GM23338 (cell line): ENCODE measurements around the gene BCR. TPM values are rescaled to one million over a fixed set of nuclear protein-coding genes. Genes with fewer than 3 reads are reported as not detected.
A peak's percentile ranks its signal among the peaks of the same experiment; 100 is the strongest.

Source experiments
- ATAC-seq: fragments of 200-7000 bp; cut with Tn5 transposase; 3 replicates; pipeline ENCODE4 v1.9.1; 2020
- DNase-seq: peaks from one replicate; pipeline ENCODE4 v3.0.0-alpha.2; 2015; ENCODE audit warnings: low spot score
- H2AFZ ChIP-seq: fragments of 200-600 bp; sonication (generic); 2 replicates; pipeline ENCODE4 v1.8.0; 2016; ENCODE audit warnings: antibody characterized with exemption, mild to moderate bottlenecking, moderate library complexity
- H3F3A ChIP-seq: fragments of 200-600 bp; sonication (generic); replicated peaks from 2 replicates; pipeline ENCODE4 v1.8.0; 2017; ENCODE audit warnings: antibody characterized with exemption, mixed run types, low read depth
- H3K27ac ChIP-seq: fragments of 200-600 bp; sonication (generic); 2 replicates; pipeline ENCODE4 v1.6.1; 2016; ENCODE audit warnings: low read depth
- H3K27me3 ChIP-seq: fragments of 200-600 bp; sonication (generic); 2 replicates; pipeline ENCODE4 v1.8.0; 2016; ENCODE audit warnings: mild to moderate bottlenecking, mixed run types, moderate library complexity; ENCODE audit not compliant: insufficient read depth
- H3K36me3 ChIP-seq: fragments of 200-600 bp; sonication (generic); 2 replicates; pipeline ENCODE4 v1.8.0; 2016; ENCODE audit warnings: mild to moderate bottlenecking; ENCODE audit not compliant: insufficient read depth
- H3K4me1 ChIP-seq: fragments of 200-600 bp; sonication (generic); 2 replicates; pipeline ENCODE4 v1.8.0; 2016; ENCODE audit warnings: mild to moderate bottlenecking, moderate library complexity; ENCODE audit not compliant: insufficient read depth
- H3K4me2 ChIP-seq: fragments of 200-600 bp; sonication (generic); 2 replicates; pipeline ENCODE4 v1.7.1; 2017; ENCODE audit warnings: mixed run types
- H3K4me3 ChIP-seq: fragments of 200-600 bp; sonication (generic); 2 replicates; pipeline ENCODE4 v1.6.1; 2016; ENCODE audit warnings: mixed run types
- H3K79me2 ChIP-seq: fragments of 200-600 bp; sonication (generic); replicated peaks from 2 replicates; pipeline ENCODE4 v1.8.0; 2017; ENCODE audit warnings: mild to moderate bottlenecking; ENCODE audit not compliant: insufficient read depth
- H3K9me2 ChIP-seq: fragments of 200-600 bp; sonication (generic); 2 replicates; pipeline ENCODE4 v1.8.0; 2017; ENCODE audit not compliant: insufficient read depth
- H4K20me1 ChIP-seq: fragments of 200-600 bp; sonication (generic); replicated peaks from 2 replicates; pipeline ENCODE4 v1.8.0; 2017; ENCODE audit warnings: mild to moderate bottlenecking; ENCODE audit not compliant: insufficient read depth
- H3K27ac Mint-ChIP-seq: 2 replicates; pipeline ENCODE4 v1.8.0; 2020; ENCODE audit warnings: inconsistent platforms, mild to moderate bottlenecking, moderate library complexity, mixed read lengths
- H3K27me3 Mint-ChIP-seq: 3 replicates; pipeline ENCODE4 v1.8.0; 2022; ENCODE audit warnings: low read depth, mild to moderate bottlenecking, moderate library complexity, mixed read lengths, inconsistent platforms; ENCODE audit not compliant: insufficient read depth, poor library complexity
- H3K36me3 Mint-ChIP-seq: 3 replicates; pipeline ENCODE4 v1.8.0; 2021; ENCODE audit warnings: low read depth, mild to moderate bottlenecking, inconsistent platforms, moderate library complexity, mixed read lengths
- H3K4me1 Mint-ChIP-seq: 3 replicates; pipeline ENCODE4 v1.8.0; 2020; ENCODE audit warnings: mild to moderate bottlenecking, inconsistent platforms, mixed read lengths
- H3K4me3 Mint-ChIP-seq: 3 replicates; pipeline ENCODE4 v1.8.0; 2021; ENCODE audit warnings: moderate library complexity, mild to moderate bottlenecking, inconsistent platforms, mixed read lengths
- H3K9me3 Mint-ChIP-seq: 3 replicates; pipeline ENCODE4 v1.8.0; 2020; ENCODE audit warnings: moderate library complexity, mild to moderate bottlenecking, inconsistent platforms, mixed read lengths
- CREB1 ChIP-seq: fragments of 250-450 bp; sonication (Bioruptor Pico); IDR thresholded peaks from 2 replicates; pipeline ENCODE4 v1.5.0; 2020; ENCODE audit warnings: low read depth, mild to moderate bottlenecking, moderate library complexity
- EZH2 ChIP-seq: fragments of 200-600 bp; sonication (generic); IDR thresholded peaks from one replicate; pipeline ENCODE4 v1.8.0; 2017; ENCODE audit warnings: antibody characterized with exemption, mild to moderate bottlenecking, low read depth; ENCODE audit not compliant: unreplicated experiment
- JUNB ChIP-seq: IDR thresholded peaks from one replicate; pipeline ENCODE4 v1.6.1; 2016; ENCODE audit warnings: antibody characterized with exemption; ENCODE audit not compliant: unreplicated experiment
- NANOG ChIP-seq: IDR thresholded peaks from 2 replicates; pipeline ENCODE4 v1.6.1; 2016; ENCODE audit warnings: antibody characterized with exemption, borderline replicate concordance
- POLR2AphosphoS5 ChIP-seq: IDR thresholded peaks from 2 replicates; pipeline ENCODE4 v1.6.1; 2016; ENCODE audit warnings: antibody characterized with exemption, low read depth
- REST ChIP-seq: IDR thresholded peaks from one replicate; pipeline ENCODE4 v1.6.1; 2018; ENCODE audit warnings: antibody characterized with exemption; ENCODE audit not compliant: unreplicated experiment
- STAT1 ChIP-seq: IDR thresholded peaks from one replicate; pipeline ENCODE4 v1.6.1; 2016; ENCODE audit warnings: antibody characterized with exemption; ENCODE audit not compliant: unreplicated experiment
- ZNF114 ChIP-seq: fragments of 250-450 bp; sonication (Bioruptor Pico); IDR thresholded peaks from 2 replicates; pipeline ENCODE4 v1.5.0; 2020; ENCODE audit warnings: mild to moderate bottlenecking, moderate library complexity
- ZNF331 ChIP-seq: fragments of 250-450 bp; sonication (Bioruptor Pico); IDR thresholded peaks from 2 replicates; pipeline ENCODE4 v1.5.0; 2020; ENCODE audit warnings: low read depth, mild to moderate bottlenecking, moderate library complexity
- ZNF462 ChIP-seq: fragments of 250-450 bp; sonication (Bioruptor Pico); IDR thresholded peaks from 2 replicates; pipeline ENCODE4 v1.5.0; 2020; ENCODE audit warnings: mild to moderate bottlenecking, moderate library complexity
- polyA plus RNA-seq: library from polyadenylated mRNA; unstranded; fragments of >200 nt; fragmentation: Nextera tagmentation; extraction: Ambion mirVana; gene quantifications from 2 replicates; pipeline ENCODE4 v1.2.1, GENCODE V29; 2016
- total RNA-seq: library from RNA; depleted of rRNA; stranded (reverse); fragments of >200 nt; shearing (Covaris generic); gene quantifications from 2 replicates; pipeline ENCODE4 v1.2.3, GENCODE V29; 2014

The BCR gene
- total and polyA plus RNA-seq, 2 experiments from 2014 or later, result 17.7 to 121 TPM

GRCh38 chr22:23268877-23269276, 88.6 kb downstream of the BCR start (continued):
- TF ChIP-seq STAT1 (no peak), ZNF114 (CRISPR knock-in tag) (no peak), REST (no peak), EZH2 (no peak), JUNB (no peak), CREB1 (no peak), ZNF331 (CRISPR knock-in tag) (no peak)

GRCh38 chr22:23269441-23270211, 89.3 kb downstream of the BCR start:
- H2AFZ ChIP-seq, result no peak overlapping the region
- H3K79me2 ChIP-seq, result 0 out of 2 replicates have a peak, but pooled peaks cover 4% of the 10 kb centered on the region
- H3K36me3 ChIP-seq, result peaks cover 3% of the 10 kb centered on the region; the same call in 1 of the 2 replicates
- Mint-ChIP-seq H3K36me3 (peaks cover 69% of the 10 kb centered on the region), H3K27ac (peak overlapping the region; percentile 34; the same call in 1 of the 2 replicates), H3K4me1 (peaks cover 42% of the 10 kb centered on the region), H3K4me3 (peak overlapping the region; percentile 23; the same call in 2 of the 3 replicates), H3K27me3 (peaks cover 17% of the 10 kb centered on the region), H3K9me3 (no peaks in the 10 kb centered on the region)
- H3K27me3 ChIP-seq, result no peaks in the 10 kb centered on the region
- H4K20me1 ChIP-seq, result peaks cover 16% of the 10 kb centered on the region; the same call in 1 of the 2 replicates
- H3F3A ChIP-seq, result 0 out of 2 replicates have a peak, but pooled peaks cover 6% of the 10 kb centered on the region
- peak; percentile 83 for DNase-seq
- H3K4me1 ChIP-seq, result peaks cover 21% of the 10 kb centered on the region
- H3K9me2 ChIP-seq, result no peaks in the 10 kb centered on the region
- peak overlapping the region; percentile 36 for H3K4me2 ChIP-seq
- peak overlapping the region; percentile 63; the same call in 1 of the 2 replicates for H3K27ac ChIP-seq
- peak; percentile 62 for ATAC-seq
- no peak overlapping the region for H3K4me3 ChIP-seq
- TF ChIP-seq REST, result no peak
- TF ChIP-seq JUNB, result no peak
- no peak for TF ChIP-seq ZNF462 (CRISPR knock-in tag)
- no peak for TF ChIP-seq CREB1
- no peak for TF ChIP-seq ZNF331 (CRISPR knock-in tag)
- no peak for TF ChIP-seq ZNF114 (CRISPR knock-in tag)
- TF ChIP-seq NANOG, result no peak
- TF ChIP-seq STAT1, result no peak
- TF ChIP-seq POLR2AphosphoS5, result no peak
